ENCODE data around the gene MEX3C.

MEX3C gene

GRCh38 chr18:51195451-51196117 lies 1.9 kb downstream of the MEX3C start:
- H3K36me3 Mint-ChIP-seq: peaks cover 2% of the 10 kb centered on the region
- no peaks in the 10 kb centered on the region for H3K27me3 Mint-ChIP-seq
- H3K9me3 Mint-ChIP-seq (ENCODE audit: low read depth): no peaks in the 10 kb centered on the region
- H3K27ac Mint-ChIP-seq: peak overlapping the region; percentile 97
- peak overlapping the region; percentile 82 for H3K4me3 Mint-ChIP-seq
- H3K4me1 Mint-ChIP-seq (ENCODE audit: low read depth): peaks cover 48% of the 10 kb centered on the region

- Mint-ChIP-seq H3K27ac (peak overlapping the region; percentile 97), H3K9me3 (ENCODE audit: low read depth) (no peaks in the 10 kb centered on the region), H3K4me1 (ENCODE audit: low read depth) (peaks cover 53% of the 10 kb centered on the region), H3K4me3 (peak overlapping the region; percentile 82), H3K27me3 (no peaks in the 10 kb centered on the region), H3K36me3 (peaks cover 2% of the 10 kb centered on the region)
Measured at GRCh38 chr18:51195086-51195450, 2.4 kb downstream of the MEX3C start.

GRCh38 chr18:51194604-51195003 lies 2.9 kb downstream of the MEX3C start:
- H3K27me3 Mint-ChIP-seq: no peaks in the 10 kb centered on the region
- peaks cover 55% of the 10 kb centered on the region for H3K4me1 Mint-ChIP-seq (ENCODE audit: low read depth)
- peak overlapping the region; percentile 82 for H3K4me3 Mint-ChIP-seq
- no peaks in the 10 kb centered on the region for H3K9me3 Mint-ChIP-seq (ENCODE audit: low read depth)
- H3K36me3 Mint-ChIP-seq: peaks cover 2% of the 10 kb centered on the region
- H3K27ac Mint-ChIP-seq: peak overlapping the region; percentile 97

GRCh38 chr18:51193621-51194287 lies 3.7 kb downstream of the MEX3C start:
- Mint-ChIP-seq H3K4me3 (peak overlapping the region; percentile 82), H3K9me3 (ENCODE audit: low read depth) (no peaks in the 10 kb centered on the region), H3K27me3 (no peaks in the 10 kb centered on the region), H3K4me1 (ENCODE audit: low read depth) (peaks cover 57% of the 10 kb centered on the region), H3K27ac (peak overlapping the region; percentile 23), H3K36me3 (peaks cover 2% of the 10 kb centered on the region)

- Mint-ChIP-seq H3K36me3 (peaks cover 2% of the 10 kb centered on the region), H3K4me1 (ENCODE audit: low read depth) (peaks cover 66% of the 10 kb centered on the region), H3K27me3 (no peaks in the 10 kb centered on the region), H3K9me3 (ENCODE audit: low read depth) (no peaks in the 10 kb centered on the region), H3K4me3 (peak overlapping the region; percentile 57), H3K27ac (peak overlapping the region; percentile 72)
Measured at GRCh38 chr18:51192696-51193095, 4.8 kb downstream of the MEX3C start.

GRCh38 chr18:51192026-51192425 lies 5.5 kb downstream of the MEX3C start:
- Mint-ChIP-seq H3K4me1 (ENCODE audit: low read depth) (peaks cover 73% of the 10 kb centered on the region), H3K9me3 (ENCODE audit: low read depth) (no peaks in the 10 kb centered on the region), H3K4me3 (peak overlapping the region; percentile 38), H3K27me3 (no peaks in the 10 kb centered on the region), H3K36me3 (peaks cover 2% of the 10 kb centered on the region), H3K27ac (peak overlapping the region; percentile 19)

GRCh38 chr18:51191128-51191717 lies 6.3 kb downstream of the MEX3C start:
- H3K4me3 Mint-ChIP-seq: peak overlapping the region; percentile 59
- H3K9me3 Mint-ChIP-seq (ENCODE audit: low read depth): no peaks in the 10 kb centered on the region
- H3K4me1 Mint-ChIP-seq (ENCODE audit: low read depth): peaks cover 81% of the 10 kb centered on the region
- peaks cover 5% of the 10 kb centered on the region for H3K36me3 Mint-ChIP-seq
- peak overlapping the region; percentile 71 for H3K27ac Mint-ChIP-seq
- H3K27me3 Mint-ChIP-seq: no peaks in the 10 kb centered on the region

GRCh38 chr18:51190000-51190399 lies 7.5 kb downstream of the MEX3C start:
- H3K27ac Mint-ChIP-seq: peak overlapping the region; percentile 50
- H3K4me3 Mint-ChIP-seq: no peak overlapping the region
- peaks cover 81% of the 10 kb centered on the region for H3K4me1 Mint-ChIP-seq (ENCODE audit: low read depth)
- H3K27me3 Mint-ChIP-seq: no peaks in the 10 kb centered on the region
- H3K36me3 Mint-ChIP-seq: peaks cover 7% of the 10 kb centered on the region
- no peaks in the 10 kb centered on the region for H3K9me3 Mint-ChIP-seq (ENCODE audit: low read depth)

- Mint-ChIP-seq H3K27me3 (no peaks in the 10 kb centered on the region), H3K27ac (peak overlapping the region; percentile 10), H3K4me3 (no peak overlapping the region), H3K36me3 (peaks cover 5% of the 10 kb centered on the region), H3K9me3 (ENCODE audit: low read depth) (no peaks in the 10 kb centered on the region), H3K4me1 (ENCODE audit: low read depth) (peaks cover 74% of the 10 kb centered on the region)
Measured at GRCh38 chr18:51188024-51188701, 9.3 kb downstream of the MEX3C start.

GRCh38 chr18:51185075-51185474 lies 12.4 kb downstream of the MEX3C start:
- Mint-ChIP-seq H3K9me3 (ENCODE audit: low read depth) (no peaks in the 10 kb centered on the region), H3K4me1 (ENCODE audit: low read depth) (peaks cover 68% of the 10 kb centered on the region), H3K27ac (no peak overlapping the region), H3K27me3 (no peaks in the 10 kb centered on the region), H3K36me3 (peaks cover 7% of the 10 kb centered on the region), H3K4me3 (no peak overlapping the region)

- Mint-ChIP-seq H3K27me3 (no peaks in the 10 kb centered on the region), H3K9me3 (ENCODE audit: low read depth) (no peaks in the 10 kb centered on the region), H3K4me3 (no peak overlapping the region), H3K4me1 (ENCODE audit: low read depth) (peaks cover 69% of the 10 kb centered on the region), H3K36me3 (peaks cover 7% of the 10 kb centered on the region), H3K27ac (no peak overlapping the region)
Measured at GRCh38 chr18:51184091-51184457, 13.4 kb downstream of the MEX3C start.

- H3K27ac Mint-ChIP-seq: no peak overlapping the region
- H3K4me1 Mint-ChIP-seq (ENCODE audit: low read depth): peaks cover 64% of the 10 kb centered on the region
- H3K27me3 Mint-ChIP-seq: no peaks in the 10 kb centered on the region
- H3K4me3 Mint-ChIP-seq: no peak overlapping the region
- H3K36me3 Mint-ChIP-seq: peaks cover 7% of the 10 kb centered on the region
- no peaks in the 10 kb centered on the region for H3K9me3 Mint-ChIP-seq (ENCODE audit: low read depth)
Measured at GRCh38 chr18:51183372-51184090, 13.9 kb downstream of the MEX3C start.

- Mint-ChIP-seq H3K27ac (no peak overlapping the region), H3K36me3 (peaks cover 7% of the 10 kb centered on the region), H3K4me1 (ENCODE audit: low read depth) (peaks cover 61% of the 10 kb centered on the region), H3K27me3 (no peaks in the 10 kb centered on the region), H3K4me3 (no peak overlapping the region), H3K9me3 (ENCODE audit: low read depth) (no peaks in the 10 kb centered on the region)
Measured at GRCh38 chr18:51182824-51183223, 14.7 kb downstream of the MEX3C start.

GRCh38 chr18:51171625-51172259 lies 25.7 kb downstream of the MEX3C start:
- Mint-ChIP-seq H3K4me3 (peak overlapping the region; percentile 60), H3K27me3 (no peaks in the 10 kb centered on the region), H3K9me3 (ENCODE audit: low read depth) (no peaks in the 10 kb centered on the region), H3K4me1 (ENCODE audit: low read depth) (peaks cover 53% of the 10 kb centered on the region), H3K36me3 (peaks cover 10% of the 10 kb centered on the region), H3K27ac (peak overlapping the region; percentile 97)

Measured in activated naive CD8-positive, alpha-beta T cell (primary cell).